Measurements from ENCODE around the gene EMILIN1. TPM values are rescaled to one million over a fixed set of nuclear protein-coding genes. Genes with fewer than 3 reads are reported as not detected.
A peak's percentile ranks its signal among the peaks of the same experiment; 100 is the strongest.

The EMILIN1 gene
- total RNA-seq, 3 donors from 2014 or later: 12.1 to 256 (median 42.3) TPM

DNA sequence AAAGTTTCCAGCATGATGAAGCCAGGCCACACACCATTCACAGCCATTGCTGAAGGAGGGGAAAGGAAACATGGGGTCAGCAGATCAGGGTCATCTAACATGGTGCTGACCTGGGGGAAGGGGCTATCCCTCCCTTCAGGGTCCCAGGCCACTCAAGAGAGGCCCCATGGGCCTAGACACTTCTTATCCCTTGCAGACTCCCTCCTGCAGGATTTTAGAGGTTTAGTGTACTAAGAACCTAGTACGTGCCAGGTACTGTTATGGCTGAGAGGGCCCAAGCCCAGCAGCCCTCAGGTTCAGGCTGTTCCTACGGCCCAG lies 17.0 kb downstream of the EMILIN1 start:
- Histone ChIP-seq H3K36me3 (ENCODE audit: low read depth) (no peaks in the 10 kb centered on the region), H3K4me3 (no peak overlapping the region), H3K9me3 (no peaks in the 10 kb centered on the region), H3K4me1 (ENCODE audit: low read depth) (peaks cover 10% of the 10 kb centered on the region)
- TF ChIP-seq, protein P1, sequence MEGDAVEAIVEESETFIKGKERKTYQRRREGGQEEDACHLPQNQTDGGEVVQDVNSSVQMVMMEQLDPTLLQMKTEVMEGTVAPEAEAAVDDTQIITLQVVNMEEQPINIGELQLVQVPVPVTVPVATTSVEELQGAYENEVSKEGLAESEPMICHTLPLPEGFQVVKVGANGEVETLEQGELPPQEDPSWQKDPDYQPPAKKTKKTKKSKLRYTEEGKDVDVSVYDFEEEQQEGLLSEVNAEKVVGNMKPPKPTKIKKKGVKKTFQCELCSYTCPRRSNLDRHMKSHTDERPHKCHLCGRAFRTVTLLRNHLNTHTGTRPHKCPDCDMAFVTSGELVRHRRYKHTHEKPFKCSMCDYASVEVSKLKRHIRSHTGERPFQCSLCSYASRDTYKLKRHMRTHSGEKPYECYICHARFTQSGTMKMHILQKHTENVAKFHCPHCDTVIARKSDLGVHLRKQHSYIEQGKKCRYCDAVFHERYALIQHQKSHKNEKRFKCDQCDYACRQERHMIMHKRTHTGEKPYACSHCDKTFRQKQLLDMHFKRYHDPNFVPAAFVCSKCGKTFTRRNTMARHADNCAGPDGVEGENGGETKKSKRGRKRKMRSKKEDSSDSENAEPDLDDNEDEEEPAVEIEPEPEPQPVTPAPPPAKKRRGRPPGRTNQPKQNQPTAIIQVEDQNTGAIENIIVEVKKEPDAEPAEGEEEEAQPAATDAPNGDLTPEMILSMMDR (IDR thresholded peaks at IDR 0.05): no peak
- intact Hi-C loops (cut with DNase I, micrococcal nuclease): loop anchor here (10.0 kb wide), 3 partner anchors 109 to 189 kb away; partner anchors contain the start of genes ATRAID (in 1 of the 2), CAD (in 1 of the 2), SLC5A6 (in 1 of the 2) and TRIM54 (in 1 of the 2)
- no peak for DNase-seq
- ATAC-seq: no peak

DNA sequence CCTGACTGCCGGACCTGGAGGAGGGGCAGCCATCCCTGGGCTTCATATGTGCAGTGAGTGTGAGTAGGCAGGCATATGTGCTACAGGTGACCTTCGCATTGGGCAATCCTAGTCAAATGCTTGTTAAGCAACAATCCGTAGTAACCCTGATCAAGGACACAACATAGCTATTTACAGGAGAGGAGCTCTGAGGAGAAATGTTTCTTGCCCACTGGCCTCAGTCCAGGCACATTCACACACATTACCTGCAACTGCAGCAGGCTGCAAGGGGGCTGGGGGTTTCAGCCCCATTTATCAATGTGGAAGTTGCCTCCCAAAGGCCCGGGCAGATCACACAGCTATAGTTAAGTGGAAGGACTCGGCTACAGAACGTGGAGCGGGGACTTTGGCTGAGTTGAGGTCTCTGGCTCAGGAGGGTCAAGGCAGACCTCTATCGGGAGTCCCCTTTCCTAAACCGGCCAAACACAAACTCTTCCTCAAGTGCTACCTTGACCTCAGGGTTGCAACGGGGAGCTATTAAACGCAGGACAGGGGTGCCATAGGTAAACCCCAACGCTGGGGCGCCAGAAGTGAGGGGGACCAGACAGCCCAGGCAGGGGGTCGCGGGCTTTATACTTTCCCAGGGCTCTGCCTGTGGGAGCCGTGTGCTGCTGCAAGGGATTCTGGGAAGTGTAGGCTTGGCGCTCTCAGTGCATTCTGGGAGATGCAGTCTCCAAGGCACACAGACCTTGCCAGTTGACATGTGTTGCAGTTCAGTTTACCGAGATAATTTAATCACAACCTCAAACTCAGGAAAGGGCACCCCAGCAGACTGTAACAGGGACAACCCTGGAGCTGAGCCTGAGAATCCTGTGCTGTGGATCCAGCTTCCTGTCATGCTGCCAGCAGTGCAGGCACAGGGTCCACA lies 17.6 kb downstream of the EMILIN1 start:
- TF ChIP-seq, protein P1 (IDR thresholded peaks at IDR 0.05): no peak
- peak; percentile 58 to 75 (median 60) for DNase-seq
- intact Hi-C loops (cut with DNase I, micrococcal nuclease): loop anchor here (10.0 kb wide), 3 partner anchors 109 to 189 kb away; partner anchors contain the start of genes ATRAID (in 1 of the 2), CAD (in 1 of the 2), SLC5A6 (in 1 of the 2) and TRIM54 (in 1 of the 2)
- Histone ChIP-seq H3K4me1 (ENCODE audit: low read depth) (peaks cover 10% of the 10 kb centered on the region), H3K4me3 (no peak overlapping the region), H3K9me3 (no peaks in the 10 kb centered on the region), H3K36me3 (ENCODE audit: low read depth) (no peaks in the 10 kb centered on the region)
- peak; percentile 71 for ATAC-seq

DNA sequence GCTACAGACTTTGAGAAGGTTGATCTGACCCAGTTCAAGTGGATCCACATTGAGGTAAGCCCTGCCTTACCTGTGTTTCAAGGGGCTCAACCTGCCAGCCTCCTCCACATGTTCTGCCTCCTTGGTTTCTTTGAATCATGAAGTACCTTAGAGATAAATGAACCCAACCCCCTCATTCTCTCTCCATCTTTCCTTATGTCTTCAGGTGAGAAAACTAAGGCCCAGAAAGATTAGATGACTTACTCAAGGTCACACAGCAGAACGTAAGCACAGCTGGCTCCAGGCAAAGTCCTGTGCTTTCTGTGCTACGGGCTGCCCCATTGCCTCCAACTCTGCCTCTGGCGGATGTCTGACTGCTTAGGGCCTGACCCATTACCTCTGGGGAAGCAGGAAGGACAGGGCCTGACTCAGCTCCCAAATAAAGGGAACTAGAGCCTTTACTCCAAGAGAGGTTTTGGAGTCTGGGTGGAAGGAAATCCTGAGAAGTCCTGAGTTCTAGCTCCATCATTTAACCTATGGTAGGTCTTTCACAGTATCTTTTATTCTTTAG lies 18.4 kb downstream of the EMILIN1 start:
- Histone ChIP-seq H3K9me3 (no peaks in the 10 kb centered on the region), H3K4me1 (ENCODE audit: low read depth) (peaks cover 10% of the 10 kb centered on the region), H3K4me3 (no peak overlapping the region), H3K36me3 (ENCODE audit: low read depth) (no peaks in the 10 kb centered on the region)
- intact Hi-C loops (cut with DNase I, micrococcal nuclease): loop anchor here (10.0 kb wide), 3 partner anchors 108 to 188 kb away; partner anchors contain the start of genes ATRAID (in 1 of the 2), CAD (in 1 of the 2), SLC5A6 (in 1 of the 2) and TRIM54 (in 1 of the 2)
- ATAC-seq: no peak
- TF ChIP-seq, protein P1 (IDR thresholded peaks at IDR 0.05): no peak
- DNase-seq: no peak

GRCh38 chr2:27097341-27097740 lies 18.9 kb downstream of the EMILIN1 start:
- Histone ChIP-seq H3K36me3 (ENCODE audit: low read depth) (no peaks in the 10 kb centered on the region), H3K4me3 (no peak overlapping the region), H3K9me3 (no peaks in the 10 kb centered on the region), H3K4me1 (ENCODE audit: low read depth) (peaks cover 10% of the 10 kb centered on the region)
- intact Hi-C loops (cut with DNase I, micrococcal nuclease): loop anchor here (10.0 kb wide), 3 partner anchors 107 to 187 kb away; partner anchors contain the start of genes ATRAID (in 1 of the 2), CAD (in 1 of the 2), SLC5A6 (in 1 of the 2) and TRIM54 (in 1 of the 2)
- DNase-seq: no peak
- TF ChIP-seq, protein P1 (IDR thresholded peaks at IDR 0.05): no peak
- no peak for ATAC-seq

GRCh38 chr2:27099334-27099955 lies 21.0 kb downstream of the EMILIN1 start:
- TF ChIP-seq, protein P1 (IDR thresholded peaks at IDR 0.05): no peak
- Histone ChIP-seq H3K36me3 (ENCODE audit: low read depth) (no peaks in the 10 kb centered on the region), H3K9me3 (no peaks in the 10 kb centered on the region), H3K4me1 (ENCODE audit: low read depth) (peaks cover 3% of the 10 kb centered on the region), H3K4me3 (no peak overlapping the region)
- ATAC-seq (no peak), DNase-seq (no peak)
- intact Hi-C loops (cut with DNase I, micrococcal nuclease): loop anchor here (10.0 kb wide), 3 partner anchors 105 to 185 kb away; partner anchors contain the start of genes ATRAID (in 1 of the 2), CAD (in 1 of the 2), SLC5A6 (in 1 of the 2) and TRIM54 (in 1 of the 2)
